Measurements from ENCODE around the gene DSCAML1.

Gene DSCAML1

GRCh38 chr11:117544130-117544800 lies 252.8 kb downstream of the DSCAML1 start:
- in situ Hi-C loops (cut with MboI; ENCODE audit: low sequenced_read_pairs) = no loop called here

DNA sequence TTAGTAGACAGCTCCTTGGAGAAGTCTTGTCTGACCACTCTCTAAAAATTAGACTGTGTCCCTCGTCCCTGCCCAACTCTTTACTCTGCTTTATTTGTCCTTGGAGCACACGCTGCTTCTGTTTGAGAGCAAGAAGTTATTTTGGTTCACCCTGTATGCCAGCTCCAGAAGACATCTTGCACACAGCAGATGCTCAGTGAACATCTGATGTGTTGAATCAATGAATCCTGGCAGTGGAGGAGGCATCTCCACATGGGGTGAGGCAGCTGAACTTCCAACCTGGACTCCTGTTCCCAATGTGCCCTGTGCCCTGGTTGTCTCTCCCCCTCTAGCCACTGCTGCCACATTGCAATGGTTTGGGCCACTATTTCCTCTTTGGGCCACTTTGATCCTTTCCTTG lies 255.8 kb downstream of the DSCAML1 start:
- in situ Hi-C loops (cut with MboI; ENCODE audit: low sequenced_read_pairs) = no loop called here

- in situ Hi-C loops (cut with MboI; ENCODE audit: low sequenced_read_pairs) = no loop called here
These were observed 258.5 kb downstream of the DSCAML1 start for GRCh38 chr11:117538263-117539135.

- in situ Hi-C loops (cut with MboI; ENCODE audit: low sequenced_read_pairs) = no loop called here
These were observed 261.1 kb downstream of the DSCAML1 start for GRCh38 chr11:117535850-117536411.

GRCh38 chr11:117535201-117535849 lies 261.7 kb downstream of the DSCAML1 start:
- in situ Hi-C loops (cut with MboI; ENCODE audit: low sequenced_read_pairs) = no loop called here

GRCh38 chr11:117532568-117532967 lies 264.4 kb downstream of the DSCAML1 start:
- in situ Hi-C loops (cut with MboI; ENCODE audit: low sequenced_read_pairs) = no loop called here

GRCh38 chr11:117529816-117530215 lies 267.2 kb downstream of the DSCAML1 start:
- in situ Hi-C loops (cut with MboI; ENCODE audit: low sequenced_read_pairs) = no loop called here

GRCh38 chr11:117528097-117528721 lies 268.8 kb downstream of the DSCAML1 start:
- in situ Hi-C loops (cut with MboI; ENCODE audit: low sequenced_read_pairs) = no loop called here

GRCh38 chr11:117527271-117527670 lies 269.7 kb downstream of the DSCAML1 start:
- in situ Hi-C loops (cut with MboI; ENCODE audit: low sequenced_read_pairs) = no loop called here

DNA sequence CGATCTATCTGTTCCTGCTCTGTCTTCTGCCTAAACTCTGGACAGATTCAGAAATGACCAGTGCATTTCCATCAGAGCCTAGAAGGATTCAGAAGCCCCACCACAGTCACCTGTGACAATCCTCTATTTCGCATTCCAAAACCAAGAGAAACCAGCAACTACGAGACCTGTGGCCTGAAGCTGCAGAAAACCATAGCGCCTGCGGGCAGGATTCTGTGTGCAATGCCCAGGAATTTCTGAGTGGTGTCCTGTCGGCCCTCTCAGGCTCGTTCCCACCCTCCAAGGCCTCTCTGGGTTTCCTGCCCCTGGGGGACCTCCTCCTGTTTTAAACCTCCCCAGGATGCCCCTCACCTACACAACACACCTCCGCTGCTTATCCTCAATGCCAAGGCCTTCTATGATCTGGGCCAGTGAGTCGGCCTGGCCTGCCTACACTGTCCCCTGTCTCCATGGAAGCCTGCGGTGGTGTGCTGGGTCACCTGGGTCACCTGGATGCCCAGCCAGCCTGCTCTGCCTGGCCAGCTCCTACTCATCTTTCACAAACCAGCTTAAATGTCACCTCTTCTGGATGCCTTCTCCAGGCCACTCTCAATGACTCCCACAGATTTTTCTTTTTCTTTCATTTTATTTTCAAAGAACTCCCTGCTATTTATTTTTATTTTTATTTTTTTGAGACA lies 271.0 kb downstream of the DSCAML1 start:
- in situ Hi-C loops (cut with MboI; ENCODE audit: low sequenced_read_pairs) = no loop called here

DNA sequence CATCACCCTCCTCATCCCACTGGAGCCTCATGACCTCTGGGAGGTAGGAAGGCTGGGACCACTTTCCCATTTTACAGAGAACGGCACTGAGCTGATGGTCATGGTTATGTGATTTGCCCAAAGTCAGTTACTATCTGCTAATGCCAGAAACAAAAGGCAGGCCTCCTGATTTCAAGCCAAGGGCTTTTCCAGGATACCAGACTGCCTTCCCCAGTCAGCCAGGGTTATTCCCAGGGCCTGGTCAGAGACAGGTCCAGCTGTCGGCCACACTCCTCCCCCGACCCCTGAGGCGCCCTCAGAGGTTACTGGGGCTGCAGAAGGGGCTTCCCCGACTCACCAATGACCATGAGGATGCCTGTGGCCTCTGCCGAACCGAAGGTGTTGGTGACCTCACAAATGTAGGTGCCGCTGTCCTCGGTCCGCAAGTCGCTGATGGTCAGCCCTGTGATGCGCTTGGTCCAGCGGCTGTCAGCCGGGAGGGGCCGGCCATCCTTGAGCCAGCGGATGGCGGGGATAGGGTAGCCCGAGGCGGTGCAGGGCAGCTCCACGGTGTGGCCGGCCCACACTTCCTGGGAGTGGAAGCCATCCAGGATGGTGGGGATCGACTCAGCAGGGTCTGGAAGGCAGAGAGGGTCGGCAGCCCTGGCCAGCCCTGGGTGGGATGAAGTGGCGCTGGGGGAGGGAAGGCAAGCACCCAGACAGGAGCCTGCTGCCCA lies 272.4 kb downstream of the DSCAML1 start:
- in situ Hi-C loops (cut with MboI; ENCODE audit: low sequenced_read_pairs) = no loop called here

- in situ Hi-C loops (cut with MboI; ENCODE audit: low sequenced_read_pairs) = no loop called here
These were observed 273.3 kb downstream of the DSCAML1 start for GRCh38 chr11:117523680-117524079.

DNA sequence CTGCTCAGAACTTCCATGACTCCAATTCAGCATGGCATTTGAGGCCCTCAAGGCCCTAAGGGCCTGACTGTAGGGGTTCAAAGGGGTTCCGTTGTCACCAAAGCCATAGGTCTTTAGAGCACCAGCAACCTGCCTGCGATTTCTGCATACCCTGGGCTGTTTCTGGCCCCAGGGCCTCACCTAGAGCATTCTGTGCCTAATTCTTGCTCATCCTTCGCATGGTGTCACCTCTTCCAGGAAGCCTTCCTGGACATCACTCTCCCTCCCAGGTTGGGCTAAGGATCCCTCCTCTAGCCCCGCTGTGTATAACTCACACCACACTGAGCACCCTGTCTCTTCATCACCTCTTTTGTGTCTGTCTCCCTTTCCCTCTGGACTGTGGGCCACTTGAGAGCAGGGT lies 275.0 kb downstream of the DSCAML1 start:
- in situ Hi-C loops (cut with MboI; ENCODE audit: low sequenced_read_pairs) = no loop called here

- in situ Hi-C loops (cut with MboI; ENCODE audit: low sequenced_read_pairs) = no loop called here
These were observed 276.1 kb downstream of the DSCAML1 start for GRCh38 chr11:117520966-117521365.

DNA sequence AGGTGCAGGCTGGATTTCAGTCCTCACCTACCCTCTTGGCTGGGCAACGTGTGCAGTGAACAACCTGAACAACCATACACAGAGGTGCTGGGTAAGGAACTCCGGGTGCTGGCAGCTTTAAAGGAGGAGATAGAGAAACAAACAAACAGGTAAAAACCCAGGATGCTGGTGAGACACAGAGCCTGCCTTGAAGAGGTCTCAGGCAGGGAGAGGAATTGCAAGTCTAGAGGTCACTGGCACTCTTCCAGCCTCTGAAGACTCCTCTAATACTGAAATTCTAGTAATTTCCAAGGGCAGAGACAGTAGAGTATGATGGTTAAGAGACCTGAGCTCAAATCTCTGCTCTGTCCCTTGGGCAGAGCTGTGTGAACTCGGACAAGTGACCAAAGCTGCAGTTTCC lies 276.8 kb downstream of the DSCAML1 start:
- in situ Hi-C loops (cut with MboI; ENCODE audit: low sequenced_read_pairs) = no loop called here

- in situ Hi-C loops (cut with MboI; ENCODE audit: low sequenced_read_pairs) = no loop called here
These were observed 277.4 kb downstream of the DSCAML1 start for GRCh38 chr11:117519590-117519989.

DNA sequence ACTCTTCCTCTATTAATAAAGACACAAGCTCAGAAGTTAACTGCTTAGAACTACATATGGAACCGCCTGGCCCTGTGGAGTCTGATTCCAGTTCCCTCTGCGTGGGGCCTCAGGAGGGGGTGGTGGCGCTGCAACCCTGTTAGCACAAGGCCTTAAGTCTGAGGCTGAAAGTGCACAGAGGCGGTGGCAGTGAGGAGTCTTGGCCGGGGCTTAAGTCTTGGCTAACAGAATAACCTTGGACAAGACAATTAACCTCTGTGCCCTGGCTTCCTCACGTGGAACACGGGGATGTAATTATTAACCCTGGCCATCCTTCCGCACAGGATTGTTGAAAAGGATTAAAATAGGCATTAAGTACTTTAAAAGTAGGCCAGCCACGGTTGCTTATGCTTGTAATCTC lies 277.8 kb downstream of the DSCAML1 start:
- in situ Hi-C loops (cut with MboI; ENCODE audit: low sequenced_read_pairs) = no loop called here

GRCh38 chr11:117518455-117518854 lies 278.6 kb downstream of the DSCAML1 start:
- in situ Hi-C loops (cut with MboI; ENCODE audit: low sequenced_read_pairs) = no loop called here

- in situ Hi-C loops (cut with MboI; ENCODE audit: low sequenced_read_pairs) = no loop called here
These were observed 279.9 kb downstream of the DSCAML1 start for GRCh38 chr11:117517097-117517496.
